ENCODE data around the gene ZSCAN31. TPM values are rescaled to one million over a fixed set of nuclear protein-coding genes. Genes with fewer than 3 reads are reported as not detected.

ZSCAN31 gene
- total RNA-seq, 2 donors from 2014 or later = 1.5 to 2.1 TPM

DNA sequence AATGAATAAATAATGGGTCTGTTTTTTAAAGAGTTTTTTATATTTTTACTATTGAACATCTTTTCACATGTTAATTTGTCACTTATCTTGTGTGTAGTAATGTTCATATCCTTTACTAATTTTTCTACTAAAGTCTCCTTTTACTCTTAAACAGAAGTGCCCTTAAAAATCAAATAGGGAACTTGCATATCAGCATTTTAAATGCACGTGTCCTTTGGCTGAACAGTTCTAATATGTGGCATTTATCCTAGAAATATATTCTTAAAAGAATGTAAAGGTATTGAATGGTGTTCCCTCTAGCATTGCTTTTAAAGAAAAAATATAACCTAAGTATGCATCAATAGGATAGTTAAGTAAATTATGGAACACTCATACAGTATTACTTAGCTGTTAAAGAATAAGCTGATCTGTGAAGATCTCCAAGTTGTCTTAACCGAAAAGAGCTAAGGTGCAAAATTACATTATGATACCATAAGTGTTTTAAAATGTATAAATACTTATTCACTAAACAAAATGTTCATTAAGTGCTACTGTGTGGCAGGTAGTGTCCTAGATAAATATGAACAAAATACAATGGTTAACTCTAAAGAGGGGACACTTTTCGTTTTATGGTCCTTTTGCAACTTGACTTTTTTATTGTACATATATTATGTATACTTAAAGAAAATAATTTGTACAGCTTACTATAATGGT, 55.2 kb downstream of the ZSCAN31 start:
- ATAC-seq (replicated peaks in 1 of 2) = no peak
- DNase-seq = no peak
- H3K27me3 Mint-ChIP-seq (ENCODE audit: low read depth) = peaks cover 12% of the 10 kb centered on the region
- no peak overlapping the region for H3K27ac Mint-ChIP-seq
- H3K4me1 Mint-ChIP-seq (ENCODE audit: low read depth) = peaks cover 11% of the 10 kb centered on the region
- peaks cover 1 to 3% of the 10 kb centered on the region in 2 donors for H3K9me3 Mint-ChIP-seq
- H3K36me3 Mint-ChIP-seq (ENCODE audit: insufficient read depth in 2 of 2) = peaks cover 7 to 18% of the 10 kb centered on the region in 2 donors
- H3K4me3 Mint-ChIP-seq = peak overlapping the region; percentile 83 to 87

DNA sequence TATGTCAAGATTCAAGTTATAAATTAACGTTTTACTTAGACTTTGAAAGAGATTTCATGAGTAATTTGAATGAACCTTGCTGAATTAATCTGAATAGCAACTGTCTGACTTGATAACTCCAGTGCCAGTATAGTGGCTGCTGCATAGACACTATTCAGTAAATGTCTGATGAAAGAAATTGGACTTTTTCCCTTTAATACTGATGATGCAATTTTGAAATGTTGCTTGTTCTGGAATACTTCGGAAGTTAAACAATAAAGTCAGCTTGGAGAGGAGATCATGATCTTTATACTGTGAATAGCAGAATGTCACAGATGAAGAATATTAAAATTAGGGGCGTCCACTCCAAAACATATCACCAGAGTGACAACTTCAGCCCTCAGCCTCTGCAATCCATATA, 58.2 kb downstream of the ZSCAN31 start:
- no peak for DNase-seq
- H3K27ac Mint-ChIP-seq = no peak overlapping the region
- no peak overlapping the region for H3K4me3 Mint-ChIP-seq
- H3K4me1 Mint-ChIP-seq (ENCODE audit: low read depth) = peaks cover 22% of the 10 kb centered on the region
- peaks cover 1 to 3% of the 10 kb centered on the region in 2 donors for H3K9me3 Mint-ChIP-seq
- H3K27me3 Mint-ChIP-seq (ENCODE audit: low read depth) = peaks cover 11% of the 10 kb centered on the region
- ATAC-seq (replicated peaks in 1 of 2) = no peak
- peaks cover 8 to 19% of the 10 kb centered on the region in 2 donors for H3K36me3 Mint-ChIP-seq (ENCODE audit: insufficient read depth in 2 of 2)

DNA sequence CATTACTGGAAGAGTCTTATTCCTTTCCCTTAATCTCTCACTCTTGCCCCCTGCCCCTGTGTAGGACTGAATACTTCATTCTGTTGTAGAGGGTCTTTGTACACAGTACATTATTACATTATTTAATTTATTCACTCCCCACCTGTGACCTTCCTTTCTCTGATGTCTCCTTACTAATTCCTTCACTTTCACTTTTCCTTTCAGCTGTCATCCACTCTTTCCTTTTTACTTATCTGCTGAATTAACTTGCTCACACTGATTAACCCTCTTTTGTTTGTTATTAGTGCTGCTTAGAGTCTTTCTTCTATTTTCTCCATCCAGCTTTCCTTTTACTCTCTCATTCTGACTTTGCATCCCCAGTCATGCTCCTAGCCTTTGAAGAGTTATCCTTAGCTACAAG, 61.1 kb downstream of the ZSCAN31 start:
- ATAC-seq (replicated peaks in 1 of 2) (no peak), DNase-seq (no peak)
- Mint-ChIP-seq H3K27me3 (ENCODE audit: low read depth) (no peaks in the 10 kb centered on the region), H3K36me3 (ENCODE audit: insufficient read depth in 2 of 2) (peaks cover 6 to 14% of the 10 kb centered on the region in 2 donors), H3K9me3 (no peaks in the 10 kb centered on the region), H3K4me1 (ENCODE audit: low read depth) (peaks cover 25% of the 10 kb centered on the region), H3K4me3 (no peak overlapping the region), H3K27ac (peak overlapping the region; percentile 24)

Other genes with a start within 250 kb of the ZSCAN31 start
- 1 to 10 TPM; 5.1 to 7.9 TPM for gene ZSCAN16, start 211.5 kb downstream of the ZSCAN31 start, total RNA-seq
- 10 to 100 TPM; 29.8 to 32.0 TPM for gene ZKSCAN8, start 194.3 kb downstream of the ZSCAN31 start, total RNA-seq
- gene ZSCAN9, start 110.9 kb downstream of the ZSCAN31 start, total RNA-seq = 1 to 10 TPM; 7.5 to 9.2 TPM
- 1 to 10 TPM; 5.1 to 7.6 TPM for gene ZKSCAN4, start 83.9 kb downstream of the ZSCAN31 start, total RNA-seq
- gene NKAPL, start 76.9 kb downstream of the ZSCAN31 start, total RNA-seq = under 1 TPM in 1 of 2 donors, not detected in 1; 0.14 TPM
- gene ZSCAN26, start 69.0 kb downstream of the ZSCAN31 start, total RNA-seq = 10 to 100 TPM; 10.1 to 10.7 TPM
- 1 to 10 TPM; 4.7 to 5.9 TPM for gene PGBD1, start 54.6 kb downstream of the ZSCAN31 start, total RNA-seq
- gene ZKSCAN3, start 13.8 kb upstream of the ZSCAN31 start, total RNA-seq = 1 to 10 TPM; 3.3 to 5.2 TPM
- gene ZSCAN12, start 63.6 kb upstream of the ZSCAN31 start, total RNA-seq = 1 to 10 TPM; 5.6 to 6.4 TPM
- 1 to 10 TPM; 2.5 to 4.3 TPM for gene ZSCAN23, start 107.3 kb upstream of the ZSCAN31 start, total RNA-seq
- not detected for gene GPX6, start 179.6 kb upstream of the ZSCAN31 start, total RNA-seq
- not detected for gene GPX5, start 189.7 kb upstream of the ZSCAN31 start, total RNA-seq

Measured in activated T-cell treated with anti-CD3 and anti-CD28 coated beads, Interleukin-2, amount 50 U/mL, for 72 hours (primary cell).